A549 treated with Hydrocortisone at 1 μM for 4 hours (cell line): ENCODE data around the gene ABAT. TPM values are rescaled to one million over a fixed set of nuclear protein-coding genes. Genes with fewer than 3 reads are reported as not detected.

Experiments used
- total RNA-seq: library from RNA; stranded (reverse); fragments of 200-300 nt; extraction: Qiagen RNA extraction; gene quantifications from 5 replicates; pipeline ENCODE4 v1.2.3, GENCODE V29; 2022

The ABAT gene
- 0.20 to 0.30 TPM (median 0.26 TPM) in 5 replicates for total RNA-seq

DNA sequence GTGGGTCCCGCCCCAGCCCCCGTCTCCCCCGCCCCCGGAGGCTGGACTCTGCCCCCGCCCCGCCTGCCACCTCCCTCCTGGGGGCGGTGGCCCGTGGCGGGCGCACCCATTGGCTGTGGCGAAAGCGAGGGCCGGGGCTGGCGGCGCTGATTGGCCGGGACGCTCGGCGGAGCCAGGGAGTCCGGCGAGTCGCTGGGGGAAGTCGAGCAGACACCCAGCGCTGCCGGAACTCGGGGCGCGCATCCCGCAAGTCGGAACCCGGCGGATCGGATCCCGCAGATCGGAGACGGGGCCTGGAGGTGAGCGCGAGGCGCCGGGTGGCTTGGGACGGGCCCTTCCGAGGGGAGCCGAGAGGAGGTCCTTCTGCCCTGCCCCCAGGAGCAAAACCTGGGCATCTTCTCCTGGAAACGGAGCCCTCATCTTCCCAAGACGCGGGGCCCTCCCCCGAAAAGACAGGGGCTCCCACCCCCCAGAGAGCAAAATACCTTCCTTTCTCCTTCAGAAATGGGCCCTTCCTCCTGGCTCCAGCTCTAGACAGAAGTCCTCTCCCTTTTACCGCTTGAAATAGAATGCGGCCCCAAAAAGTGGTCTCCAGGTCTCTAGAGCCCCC is at the start of gene ABAT:
TSS of gene ABAT (plus strand) at position 205 of the 610 bp plus-strand sequence. CDS start 61,123 bp downstream, outside the sequence.

DNA sequence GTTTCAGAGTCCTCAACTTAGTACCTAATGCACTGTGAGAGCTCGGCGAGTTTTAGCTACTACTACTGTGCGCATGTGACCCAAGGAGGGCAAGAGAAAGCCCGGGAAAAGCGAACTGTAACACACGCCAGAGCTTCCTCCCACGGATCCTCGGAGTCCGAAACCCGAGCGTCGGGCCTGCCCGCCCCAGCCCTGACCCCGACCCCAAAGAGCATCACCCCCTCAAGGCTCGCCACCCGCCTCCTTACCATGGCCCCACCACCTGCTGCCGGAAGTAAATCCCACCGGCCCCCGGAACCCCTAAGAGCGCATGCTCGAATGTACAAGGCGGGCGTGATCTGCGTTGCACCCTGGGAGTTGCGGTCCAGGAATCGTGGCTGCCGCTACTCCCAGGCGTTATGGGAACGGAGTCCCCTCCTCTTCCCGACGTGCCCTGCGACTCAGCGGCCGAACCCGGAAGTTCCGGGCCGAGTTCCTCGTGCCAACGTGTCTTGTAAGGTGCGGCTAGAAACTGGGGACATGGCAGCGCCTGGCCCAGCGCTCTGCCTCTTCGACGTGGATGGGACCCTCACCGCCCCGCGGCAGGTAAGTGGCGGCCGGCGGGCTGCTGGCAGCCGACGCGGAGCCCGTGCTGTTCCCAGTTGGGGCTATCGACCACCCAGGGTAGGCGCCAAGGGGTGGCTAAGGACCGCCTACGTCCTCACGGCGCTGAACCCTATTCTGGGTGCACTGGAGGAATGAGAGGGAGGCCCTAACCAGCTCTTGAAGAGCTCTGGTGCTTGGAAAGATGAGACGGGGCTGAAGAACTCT is 123.2 kb downstream of the ABAT start, which contains the start of the genes PMM2 and TMEM186:
TSS of gene PMM2 (plus strand) at position 476 of the 810 bp plus-strand sequence. CDS start at position 520, 44 bp downstream.
TSS of gene TMEM186 (minus strand) at position 276 of the 810 bp plus-strand sequence. CDS start at position 251, 25 bp downstream.

Other genes starting within 250 kb of the ABAT start
- gene TMEM114, start 84.1 kb upstream of the ABAT start, total RNA-seq: not detected in 5 replicates
- gene METTL22, start 52.9 kb upstream of the ABAT start, total RNA-seq: 21.4 to 25.7 TPM (median 24.4 TPM) in 5 replicates
- 13.0 to 14.9 TPM (median 13.7 TPM) in 5 replicates for gene TMEM186, start 123.0 kb downstream of the ABAT start, total RNA-seq
- gene PMM2, start 123.2 kb downstream of the ABAT start, total RNA-seq: 90.0 to 110 TPM (median 94.2 TPM) in 5 replicates
- gene CARHSP1, start 194.4 kb downstream of the ABAT start, total RNA-seq: 137 to 155 TPM (median 149 TPM) in 5 replicates
- not detected in 5 replicates for gene LITAFD, start 207.7 kb downstream of the ABAT start, total RNA-seq